Measurements from ENCODE around the gene GATA1. TPM values are rescaled to one million over a fixed set of nuclear protein-coding genes. Genes with fewer than 3 reads are reported as not detected.
"Not testable (repeated sequence)": the region's sequence is repeated elsewhere in the genome, so short reads cannot be mapped to it uniquely, and the experiment has no call there.

Gene GATA1
- total RNA-seq, 1 donor from 2014 or later: 0.76 TPM

DNA sequence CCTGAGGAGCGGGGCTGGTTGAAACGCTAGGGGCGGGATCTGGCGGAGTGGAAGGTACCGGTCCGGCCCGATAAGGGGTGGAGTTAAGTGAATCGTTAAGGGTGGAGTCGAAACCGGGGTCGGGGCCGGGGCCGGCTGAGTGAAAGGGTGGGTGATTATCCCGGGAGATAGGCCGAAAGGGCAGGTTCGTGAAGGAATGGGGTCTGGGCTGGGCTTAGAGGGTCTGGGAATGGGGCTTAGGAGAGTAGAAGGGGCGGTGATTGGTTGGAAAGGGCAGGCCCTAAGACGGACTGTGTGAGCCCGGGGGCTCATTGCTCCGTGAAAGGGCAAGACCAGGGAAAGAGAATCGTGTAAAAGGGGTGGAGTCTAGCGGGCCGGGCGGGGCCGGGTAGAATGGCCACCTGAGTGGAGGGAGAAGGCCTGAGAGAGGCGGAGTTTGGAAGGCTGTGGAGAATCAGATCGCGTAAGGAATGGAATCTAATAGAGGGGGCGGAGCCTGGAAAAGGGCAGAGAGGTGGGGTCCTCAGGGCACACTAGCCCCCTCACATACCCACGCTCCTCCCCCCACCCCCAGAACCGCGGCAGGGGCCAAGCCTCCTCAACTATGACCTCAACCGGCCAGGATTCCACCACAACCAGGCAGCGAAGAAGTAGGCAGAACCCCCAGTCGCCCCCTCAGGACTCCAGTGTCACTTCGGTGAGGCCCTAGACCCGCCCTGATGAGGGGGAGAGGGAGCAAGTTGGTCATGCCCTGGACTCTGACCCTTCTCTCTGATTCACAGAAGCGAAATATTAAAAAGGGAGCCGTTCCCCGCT, 15.9 kb downstream of the GATA1 start:
- peak; percentile 71 for ATAC-seq
- DNase-seq (ENCODE audit: low spot score): peak; percentile 88
- intact Hi-C loops (cut with DNase I): no loop called here

DNA sequence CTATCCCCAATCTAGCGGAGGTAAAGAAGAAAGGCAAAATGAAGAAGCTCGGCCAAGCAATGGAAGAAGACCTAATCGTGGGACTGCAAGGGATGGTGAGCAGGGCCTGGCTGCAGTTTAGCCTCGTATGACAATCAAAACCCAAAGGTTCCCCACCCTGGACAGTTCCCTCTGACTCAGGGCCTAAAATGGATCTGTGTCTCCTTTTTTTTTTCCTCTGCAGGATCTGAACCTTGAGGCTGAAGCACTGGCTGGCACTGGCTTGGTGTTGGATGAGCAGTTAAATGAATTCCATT, 16.5 kb downstream of the GATA1 start:
- DNase-seq (ENCODE audit: low spot score) (no peak), ATAC-seq (no peak)

DNA sequence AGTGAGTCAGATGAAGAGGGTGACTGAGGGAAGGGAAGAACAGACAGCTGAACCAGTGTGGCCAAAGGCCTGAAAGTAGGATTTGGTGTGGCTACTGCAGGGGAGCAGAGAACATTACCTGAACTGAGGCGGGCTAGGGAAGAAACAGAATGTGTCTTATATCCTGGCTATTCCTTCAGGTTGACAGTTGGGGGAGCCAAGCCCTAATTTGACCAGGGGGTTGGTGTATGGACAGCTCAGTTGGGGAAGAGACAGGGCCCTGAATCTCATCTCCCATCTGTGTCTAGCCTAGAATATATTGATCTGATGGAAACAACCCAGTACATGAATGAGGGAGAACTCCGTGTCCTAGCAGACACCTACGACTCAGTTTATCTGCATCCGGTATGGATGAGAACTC, 19.7 kb downstream of the GATA1 start:
- ATAC-seq (no peak), DNase-seq (ENCODE audit: low spot score) (no peak)
- intact Hi-C loops (cut with DNase I): no loop called here

More for the DNA sequence above, 16.5 kb downstream of the GATA1 start:
- intact Hi-C loops (cut with DNase I): no loop called here

DNA sequence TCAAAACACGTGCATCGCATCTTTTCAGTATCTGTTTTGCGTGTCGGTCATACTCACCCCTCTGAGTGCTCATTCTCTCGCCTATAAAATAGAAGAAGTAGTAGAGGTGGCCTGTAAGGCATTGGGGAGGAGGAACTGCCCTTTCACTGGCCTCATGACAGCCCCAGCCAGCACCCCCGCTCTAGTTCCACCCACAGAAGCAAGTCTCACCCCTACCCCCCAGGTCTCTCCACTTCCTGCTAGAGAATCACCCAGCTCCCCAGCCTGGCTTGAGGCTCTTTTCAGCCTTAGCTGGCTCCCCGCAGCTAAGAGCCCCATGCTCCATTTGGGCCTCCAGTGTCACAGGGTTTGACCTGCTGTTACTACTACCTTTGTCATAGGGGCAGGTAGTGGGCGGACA, 27.3 kb downstream of the GATA1 start:
- ATAC-seq: no peak
- intact Hi-C loops (cut with DNase I): no loop called here
- DNase-seq (ENCODE audit: low spot score): no peak

GRCh38 chrX:48814722-48815121, 28.3 kb downstream of the GATA1 start:
- ATAC-seq: no peak
- intact Hi-C loops (cut with DNase I): no loop called here
- DNase-seq (ENCODE audit: low spot score): no peak

DNA sequence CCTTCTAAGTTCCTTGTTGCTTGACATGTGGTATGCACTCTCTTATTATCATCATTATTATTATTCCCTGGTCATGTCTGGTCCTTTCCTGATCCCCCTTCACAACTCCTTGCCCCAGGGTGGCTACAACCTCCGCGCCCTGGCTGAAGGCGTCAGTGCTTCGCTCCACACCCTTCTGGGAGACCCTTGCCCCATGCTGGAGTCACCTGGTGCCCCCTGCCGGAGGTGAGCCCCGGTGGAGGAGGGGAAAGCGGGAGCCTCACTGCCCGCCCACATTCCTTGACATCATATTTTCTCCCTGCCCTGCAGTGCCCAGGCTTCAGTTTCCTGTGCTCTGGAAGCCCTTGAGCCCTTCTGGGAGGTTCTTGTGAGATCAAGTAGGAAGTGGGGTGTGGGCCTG, 28.9 kb downstream of the GATA1 start:
- DNase-seq (ENCODE audit: low spot score): no peak
- ATAC-seq: no peak
- intact Hi-C loops (cut with DNase I): no loop called here

DNA sequence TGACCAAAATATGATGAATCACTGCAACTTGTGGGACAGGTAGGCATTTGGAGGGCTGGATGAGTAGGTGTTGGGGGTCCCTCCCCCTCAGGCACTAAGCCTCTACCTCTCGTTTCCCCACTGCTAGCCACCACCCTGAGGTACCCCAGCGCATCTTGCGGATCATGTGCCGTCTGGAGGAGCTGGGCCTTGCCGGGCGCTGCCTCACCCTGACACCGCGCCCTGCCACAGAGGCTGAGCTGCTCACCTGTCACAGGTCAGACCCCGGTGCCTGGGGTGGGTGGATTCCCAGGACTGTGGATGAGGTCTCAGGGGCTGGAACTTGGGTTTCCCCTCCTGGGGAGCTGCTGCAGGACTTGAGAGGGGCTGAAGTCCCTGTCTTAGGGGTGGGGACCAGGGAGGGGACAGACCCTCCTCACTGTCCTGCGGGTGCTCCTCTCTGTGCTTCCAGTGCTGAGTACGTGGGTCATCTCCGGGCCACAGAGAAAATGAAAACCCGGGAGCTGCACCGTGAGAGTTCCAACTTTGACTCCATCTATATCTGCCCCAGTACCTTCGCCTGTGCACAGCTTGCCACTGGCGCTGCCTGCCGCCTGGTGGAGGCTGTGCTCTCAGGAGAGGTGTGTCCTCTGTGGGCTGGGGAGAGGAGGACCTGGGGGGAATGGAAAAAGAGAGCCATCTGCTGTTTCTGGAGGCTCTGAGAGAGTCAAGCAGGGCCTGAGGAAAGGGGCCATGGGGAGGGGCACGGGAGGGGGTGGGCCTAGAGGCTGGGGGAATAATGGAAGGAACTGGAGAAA, 29.8 kb downstream of the GATA1 start:
- ATAC-seq (no peak), DNase-seq (ENCODE audit: low spot score) (no peak)
- intact Hi-C loops (cut with DNase I): no loop called here

DNA sequence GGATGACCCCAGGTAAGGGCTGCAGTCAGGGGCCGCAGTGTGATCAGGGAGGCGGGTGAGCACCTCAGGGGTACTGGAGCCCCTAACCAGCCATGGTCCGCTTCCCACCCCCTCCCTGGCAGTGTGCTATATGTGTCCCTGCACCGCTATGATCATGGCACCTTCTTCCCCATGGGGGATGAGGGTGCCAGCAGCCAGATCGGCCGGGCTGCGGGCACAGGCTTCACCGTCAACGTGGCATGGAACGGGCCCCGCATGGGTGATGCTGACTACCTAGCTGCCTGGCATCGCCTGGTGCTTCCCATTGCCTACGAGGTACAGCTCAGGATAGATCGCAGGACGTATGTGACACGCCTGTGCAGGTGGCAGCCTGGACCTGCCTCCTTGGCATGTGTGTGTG, 31.7 kb downstream of the GATA1 start:
- ATAC-seq (no peak), DNase-seq (ENCODE audit: low spot score) (no peak)
- intact Hi-C loops (cut with DNase I): no loop called here

DNA sequence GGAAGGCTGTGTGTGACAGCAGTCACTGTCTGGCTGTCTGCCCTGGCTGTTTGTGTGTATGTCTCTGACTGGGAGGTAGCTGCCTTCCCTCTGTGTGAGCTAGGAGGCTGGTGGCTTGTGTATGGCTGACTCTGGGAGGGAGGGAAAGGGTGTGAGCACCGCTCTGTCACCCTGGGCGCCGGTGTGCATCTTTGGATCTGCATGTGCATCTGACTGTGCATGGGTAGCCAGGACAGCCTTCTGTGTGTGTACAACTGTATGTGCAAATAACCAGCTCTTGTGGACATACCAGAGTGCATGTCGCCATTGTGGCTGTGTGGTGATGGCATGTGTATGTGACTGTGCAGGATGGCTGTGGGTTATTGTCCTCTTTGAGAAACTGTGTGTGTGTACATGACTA, 32.5 kb downstream of the GATA1 start:
- ATAC-seq (no peak), DNase-seq (ENCODE audit: low spot score) (no peak)
- intact Hi-C loops (cut with DNase I): no loop called here

DNA sequence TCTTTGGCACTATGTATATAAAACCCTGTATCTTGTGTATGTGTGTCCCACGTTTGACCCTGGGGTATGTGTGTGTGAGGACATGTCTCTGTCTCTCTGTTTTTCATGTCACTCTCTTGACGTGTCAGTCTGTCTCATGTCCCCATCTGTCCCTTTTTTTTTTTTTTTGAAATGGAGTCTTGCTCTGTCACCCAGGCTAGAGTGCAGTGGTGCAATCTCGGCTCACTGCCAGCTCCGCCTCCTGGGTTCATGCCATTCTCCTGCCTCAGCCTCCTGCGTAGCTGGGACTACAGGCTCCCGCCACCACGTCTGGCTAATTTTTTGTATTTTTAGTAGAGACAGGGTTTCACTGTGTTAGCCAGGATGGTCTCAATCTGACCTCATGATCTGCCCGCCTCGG, 33.0 kb downstream of the GATA1 start:
- ATAC-seq: not testable (repeated sequence)

DNA sequence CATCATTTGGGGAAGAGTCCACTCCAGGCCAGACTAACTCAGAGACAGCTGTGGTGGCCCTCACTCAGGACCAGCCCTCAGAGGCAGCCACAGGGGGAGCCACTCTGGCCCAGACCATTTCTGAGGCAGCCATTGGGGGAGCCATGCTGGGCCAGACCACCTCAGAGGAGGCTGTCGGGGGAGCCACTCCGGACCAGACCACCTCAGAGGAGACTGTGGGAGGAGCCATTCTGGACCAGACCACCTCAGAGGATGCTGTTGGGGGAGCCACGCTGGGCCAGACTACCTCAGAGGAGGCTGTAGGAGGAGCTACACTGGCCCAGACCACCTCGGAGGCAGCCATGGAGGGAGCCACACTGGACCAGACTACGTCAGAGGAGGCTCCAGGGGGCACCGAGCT, 36.7 kb downstream of the GATA1 start:
- DNase-seq (ENCODE audit: low spot score) (peak; percentile 49), ATAC-seq (no peak)
- intact Hi-C loops (cut with DNase I): no loop called here

More for the DNA sequence above, 33.0 kb downstream of the GATA1 start:
- DNase-seq (ENCODE audit: low spot score); intact Hi-C loops (cut with DNase I): not testable (repeated sequence)

- DNase-seq (ENCODE audit: low spot score) (peak; percentile 40), ATAC-seq (no peak)
- intact Hi-C loops (cut with DNase I): no loop called here
These were observed 37.7 kb downstream of the GATA1 start for GRCh38 chrX:48824066-48824465.

GRCh38 chrX:48826135-48826875, 39.9 kb downstream of the GATA1 start, which contains the start of gene ERAS:
ERAS (plus strand) TSS chrX:48826513; CDS start chrX:48829124, 2,611 bp downstream.
- intact Hi-C loops (cut with DNase I): no loop called here
- DNase-seq (ENCODE audit: low spot score) (peak; percentile 56), ATAC-seq (no peak)

- intact Hi-C loops (cut with DNase I): no loop called here
- ATAC-seq: no peak
- peak; percentile 54 for DNase-seq (ENCODE audit: low spot score)
These were observed 40.7 kb downstream of the GATA1 start for GRCh38 chrX:48826876-48827653.

DNA sequence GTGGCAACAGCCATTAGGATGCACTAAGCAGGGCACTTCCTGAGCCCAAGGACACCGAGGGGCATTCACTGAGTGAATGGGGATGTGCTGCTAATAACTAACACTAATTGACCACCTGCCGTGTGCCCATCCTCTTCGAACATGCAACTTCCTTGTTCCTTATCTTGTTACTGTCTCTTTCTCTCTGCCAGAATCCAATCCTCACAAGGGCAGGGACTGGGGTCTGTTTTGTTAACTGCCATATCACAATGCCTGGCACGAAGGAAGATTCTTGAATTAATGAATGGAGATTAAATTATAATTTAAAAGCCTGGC, 41.2 kb downstream of the GATA1 start:
- ATAC-seq (no peak), DNase-seq (ENCODE audit: low spot score) (no peak)
- intact Hi-C loops (cut with DNase I): no loop called here

DNA sequence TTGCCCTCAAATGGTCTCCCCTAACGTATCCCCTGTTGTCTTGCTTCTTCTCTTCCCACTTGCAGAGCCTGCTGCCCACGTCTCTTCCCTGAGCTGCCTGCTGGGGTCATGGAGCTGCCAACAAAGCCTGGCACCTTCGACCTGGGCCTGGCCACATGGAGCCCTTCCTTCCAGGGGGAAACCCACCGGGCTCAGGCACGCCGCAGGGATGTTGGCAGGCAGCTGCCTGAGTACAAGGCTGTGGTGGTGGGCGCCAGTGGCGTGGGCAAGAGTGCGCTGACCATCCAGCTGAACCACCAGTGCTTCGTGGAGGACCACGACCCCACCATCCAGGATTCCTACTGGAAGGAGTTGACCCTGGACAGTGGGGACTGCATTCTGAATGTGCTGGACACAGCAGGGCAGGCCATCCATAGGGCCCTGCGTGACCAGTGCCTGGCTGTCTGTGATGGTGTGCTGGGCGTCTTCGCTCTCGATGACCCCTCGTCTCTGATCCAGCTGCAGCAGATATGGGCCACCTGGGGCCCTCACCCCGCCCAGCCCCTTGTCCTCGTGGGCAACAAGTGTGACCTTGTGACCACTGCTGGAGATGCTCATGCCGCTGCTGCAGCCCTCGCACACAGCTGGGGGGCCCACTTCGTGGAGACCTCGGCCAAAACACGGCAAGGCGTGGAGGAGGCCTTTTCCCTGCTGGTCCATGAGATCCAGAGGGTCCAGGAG, 42.8 kb downstream of the GATA1 start:
- no peak for ATAC-seq

GRCh38 chrX:48831136-48831908, 44.9 kb downstream of the GATA1 start:
- no peak for ATAC-seq
- DNase-seq (ENCODE audit: low spot score): no peak
- intact Hi-C loops (cut with DNase I): no loop called here

More for the DNA sequence above, 42.8 kb downstream of the GATA1 start:
- no peak for DNase-seq (ENCODE audit: low spot score)
- intact Hi-C loops (cut with DNase I): no loop called here

DNA sequence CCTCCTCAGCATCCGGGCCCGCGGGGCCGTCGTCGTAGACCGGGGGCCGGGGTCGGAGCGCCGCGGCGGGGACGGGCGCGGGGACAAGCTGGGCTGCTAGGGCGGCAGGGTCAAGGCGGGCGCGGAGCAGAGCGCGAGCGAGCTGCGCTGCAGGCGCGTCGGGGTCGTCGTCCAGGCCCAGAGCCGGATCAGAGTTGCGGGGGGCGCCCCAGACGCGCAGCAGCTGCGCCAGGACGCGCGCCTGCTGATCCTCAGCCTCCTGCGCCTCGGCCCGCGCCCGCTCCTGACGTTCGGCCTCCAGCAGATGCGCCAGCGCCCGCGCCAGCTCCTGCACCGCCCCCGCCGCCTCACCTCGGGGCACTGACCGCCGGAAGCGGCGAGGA, 45.5 kb downstream of the GATA1 start:
- intact Hi-C loops (cut with DNase I): no loop called here
- ATAC-seq: no peak
- DNase-seq (ENCODE audit: low spot score): no peak

Measured in sciatic nerve (tissue), 2 donors.